Measurements from ENCODE around the gene NLRP6. TPM values are rescaled to one million over a fixed set of nuclear protein-coding genes. Genes with fewer than 3 reads are reported as not detected.

The NLRP6 gene
- total and polyA plus RNA-seq, 2 donors (not counting 1 experiment from before 2014, with no cell fraction given): 1.4 to 2.7 TPM

- POLR2A ChIA-PET: no interaction called here
- Mint-ChIP-seq H3K4me3 (no peak overlapping the region), H3K4me1 (peaks cover 42% of the 10 kb centered on the region), H3K27ac (no peak overlapping the region), H3K27me3 (peaks cover 35% of the 10 kb centered on the region), H3K9me3 (ENCODE audit: insufficient read depth) (no peaks in the 10 kb centered on the region)
- Histone ChIP-seq H2AFZ (ENCODE audit: insufficient read depth, low read depth, low read length, poor library complexity, severe bottlenecking) (no peak overlapping the region), H3K4me2 (replicated peaks; ENCODE audit: low read depth, low read length, poor library complexity, severe bottlenecking) (no peak overlapping the region), H3K27me3 (replicated peaks in 1 of 4; ENCODE audit: control extremely low read depth in 1 of 4, control insufficient read depth in 3 of 4, insufficient read depth in 4 of 4, low read length in 3 of 4) (peaks cover 0 to 52% (median 23%) of the 10 kb centered on the region in 4 experiments), H4K20me1 (ENCODE audit: control insufficient read depth, insufficient read depth, low read length, poor library complexity, severe bottlenecking) (peaks cover 5% of the 10 kb centered on the region), H3K4me1 (ENCODE audit: control insufficient read depth in 2 of 2, insufficient read depth in 2 of 2, low read length in 2 of 2) (peaks cover 40 to 46% of the 10 kb centered on the region in 2 donors), H3K4me3 (ENCODE audit: control extremely low read depth in 1 of 5, extremely low read depth in 1 of 5, insufficient read depth in 1 of 5, low read depth in 2 of 5, low read length in 4 of 5) (no peak overlapping the region), H3K9me3 (ENCODE audit: control extremely low read depth in 1 of 3, control insufficient read depth in 2 of 3, insufficient read depth in 1 of 3, low read length in 2 of 3) (peaks cover 0 to 18% (median 0%) of the 10 kb centered on the region in 3 donors), H3K27ac (ENCODE audit: low read length in 2 of 2) (no peak overlapping the region), H3K36me3 (replicated peaks in 1 of 2; ENCODE audit: control extremely low read depth in 1 of 2, control insufficient read depth in 1 of 2, extremely low read depth in 1 of 2, insufficient read depth in 2 of 2, low read length in 1 of 2) (no peaks in the 10 kb centered on the region), H3K9ac (ENCODE audit: low read length) (no peak overlapping the region), H3K79me2 (ENCODE audit: control insufficient read depth, insufficient read depth, low read length) (peaks cover 8% of the 10 kb centered on the region)
- WGBS (ENCODE audit: insufficient coverage): 94% methylated on average over 28 of the region's 29 CpGs
- DNase-seq (no peak), ATAC-seq (ENCODE audit: low read depth) (no peak)
- intact Hi-C loops (cut with micrococcal nuclease): loop anchor here (5.0 kb wide), 1 partner anchor 48 kb away; the partner anchor contains the start of genes PSMD13 and SIRT3
- CTCF ChIA-PET: interaction anchor here (3.3 kb wide), 1 partner anchor 34 kb away, joined by 19 read pairs; no protein-coding TSS in a partner anchor
- TF ChIP-seq EZH2 (IDR thresholded peaks at IDR 0.05; ENCODE audit: borderline replicate concordance, insufficient read depth, low read depth, low read length, poor library complexity, severe bottlenecking): no peak
- TF ChIP-seq CTCF (IDR thresholded peaks at IDR 0.05): no peak
These were observed 7.0 kb downstream of the NLRP6 start for GRCh38 chr11:285021-285893.

GRCh38 chr11:285894-286220 lies 7.7 kb downstream of the NLRP6 start:
- H3K4me1 Mint-ChIP-seq: peaks cover 39% of the 10 kb centered on the region
- CTCF ChIA-PET: no interaction called here
- Histone ChIP-seq H3K9ac (ENCODE audit: low read length) (no peak overlapping the region), H2AFZ (ENCODE audit: insufficient read depth, low read depth, low read length, poor library complexity, severe bottlenecking) (no peak overlapping the region), H3K79me2 (ENCODE audit: control insufficient read depth, insufficient read depth, low read length) (peaks cover 8% of the 10 kb centered on the region), H3K4me3 (ENCODE audit: control extremely low read depth in 1 of 5, extremely low read depth in 1 of 5, insufficient read depth in 1 of 5, low read depth in 2 of 5, low read length in 4 of 5) (no peak overlapping the region), H3K27me3 (replicated peaks in 1 of 4; ENCODE audit: control extremely low read depth in 1 of 4, control insufficient read depth in 3 of 4, insufficient read depth in 4 of 4, low read length in 3 of 4) (peaks cover 0 to 49% (median 21%) of the 10 kb centered on the region in 4 experiments), H3K9me3 (ENCODE audit: control extremely low read depth in 1 of 3, control insufficient read depth in 2 of 3, insufficient read depth in 1 of 3, low read length in 2 of 3) (peaks cover 0 to 15% (median 0%) of the 10 kb centered on the region in 3 donors), H3K4me2 (replicated peaks; ENCODE audit: low read depth, low read length, poor library complexity, severe bottlenecking) (no peak overlapping the region), H4K20me1 (ENCODE audit: control insufficient read depth, insufficient read depth, low read length, poor library complexity, severe bottlenecking) (peaks cover 5% of the 10 kb centered on the region), H3K4me1 (ENCODE audit: control insufficient read depth in 2 of 2, insufficient read depth in 2 of 2, low read length in 2 of 2) (peaks cover 34 to 44% of the 10 kb centered on the region in 2 donors), H3K27ac (ENCODE audit: low read length in 2 of 2) (no peak overlapping the region), H3K36me3 (replicated peaks in 1 of 2; ENCODE audit: control extremely low read depth in 1 of 2, control insufficient read depth in 1 of 2, extremely low read depth in 1 of 2, insufficient read depth in 2 of 2, low read length in 1 of 2) (no peaks in the 10 kb centered on the region)
- DNase-seq (no peak), ATAC-seq (ENCODE audit: low read depth) (no peak)
- H3K27ac Mint-ChIP-seq: no peak overlapping the region
- peaks cover 35% of the 10 kb centered on the region for H3K27me3 Mint-ChIP-seq
- 95% methylated on average over 8 of the region's 8 CpGs for WGBS (ENCODE audit: insufficient coverage)
- intact Hi-C loops (cut with micrococcal nuclease): loop anchor here (5.0 kb wide), 1 partner anchor 49 kb away; the partner anchor contains the start of genes PSMD13 and SIRT3
- no peaks in the 10 kb centered on the region for H3K9me3 Mint-ChIP-seq (ENCODE audit: insufficient read depth)
- POLR2A ChIA-PET: no interaction called here
- no peak for TF ChIP-seq CTCF (IDR thresholded peaks at IDR 0.05)
- TF ChIP-seq EZH2 (IDR thresholded peaks at IDR 0.05; ENCODE audit: borderline replicate concordance, insufficient read depth, low read depth, low read length, poor library complexity, severe bottlenecking): no peak
- no peak overlapping the region for H3K4me3 Mint-ChIP-seq

Data from B cell (primary cell).